NCI-H1105 (cell line): Measurements from ENCODE around the gene DOCK2.
"Not testable (repeated sequence)": the region's sequence is repeated elsewhere in the genome, so short reads cannot be mapped to it uniquely, and the experiment has no call there.

Experiments
- DNase-seq: peaks from one replicate; lab custom pipeline; 2025; lab: John Stamatoyannopoulos, UW

Gene DOCK2

DNA sequence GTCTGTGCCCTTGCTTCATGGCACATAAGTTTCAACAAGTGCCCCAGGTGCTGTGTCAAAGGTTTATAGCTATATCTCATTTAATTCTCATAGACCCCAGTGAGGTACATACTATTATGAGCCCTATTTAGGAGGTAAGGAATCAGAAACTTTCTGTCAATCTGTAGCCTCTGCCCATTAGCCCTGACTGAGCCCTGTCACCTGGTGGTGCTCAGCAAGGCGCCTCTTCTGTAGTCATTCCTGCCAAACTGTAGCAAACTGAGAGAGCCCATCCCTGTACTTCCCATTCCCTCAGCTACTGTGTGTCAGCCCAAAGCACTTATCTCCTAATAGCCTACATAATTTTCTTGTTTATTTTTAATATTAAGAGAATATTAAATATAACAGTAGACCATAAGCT is 422.1 kb downstream of the DOCK2 start:
- no peak for DNase-seq

DNA sequence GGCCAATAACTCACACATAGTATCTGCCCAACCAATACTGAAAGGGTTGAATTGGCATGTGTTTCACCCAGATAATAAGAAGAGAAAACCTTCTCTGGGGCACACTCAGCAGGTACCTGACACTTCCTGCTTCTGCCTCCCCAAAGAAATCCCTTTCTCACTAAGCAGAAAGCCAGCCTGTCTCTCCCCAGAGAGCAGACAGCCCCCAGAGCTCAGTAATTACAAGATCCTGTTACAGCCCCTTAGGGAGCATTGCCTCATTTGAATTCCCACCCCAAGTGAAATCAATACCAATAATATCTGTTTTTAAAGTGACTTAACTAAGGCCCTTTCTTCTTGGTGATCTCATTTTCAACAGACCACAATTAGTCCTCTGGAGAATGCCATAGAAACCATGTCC is 430.1 kb downstream of the DOCK2 start:
- no peak for DNase-seq

DNA sequence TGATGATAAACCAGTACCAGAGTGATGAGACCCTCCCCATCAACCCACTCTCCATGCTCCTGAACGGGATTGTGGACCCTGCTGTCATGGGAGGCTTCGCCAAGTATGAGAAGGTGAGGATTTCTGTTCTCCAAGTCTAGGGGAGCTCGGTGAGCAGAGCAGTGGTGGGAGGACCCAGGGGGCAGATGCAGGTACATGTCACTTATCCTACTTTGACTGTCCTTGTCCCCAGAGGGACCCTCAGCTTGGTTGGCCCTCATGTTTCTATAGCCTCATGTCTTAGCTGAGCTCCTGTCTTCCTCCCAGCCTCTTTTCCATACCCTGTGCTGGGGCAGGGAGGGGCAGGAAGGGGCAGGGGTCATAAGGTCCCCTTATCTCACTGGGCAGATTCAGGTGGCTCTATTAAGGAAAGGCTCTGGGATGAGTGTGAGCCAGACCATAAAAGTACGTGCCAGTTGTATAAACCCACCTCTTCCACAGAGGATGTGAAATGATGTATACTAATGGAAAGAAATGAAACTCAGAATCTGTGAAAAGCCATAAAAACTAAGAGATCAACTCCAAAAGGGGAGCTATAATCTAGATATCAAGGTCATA is 430.6 kb downstream of the DOCK2 start:
- DNase-seq = no peak

DNA sequence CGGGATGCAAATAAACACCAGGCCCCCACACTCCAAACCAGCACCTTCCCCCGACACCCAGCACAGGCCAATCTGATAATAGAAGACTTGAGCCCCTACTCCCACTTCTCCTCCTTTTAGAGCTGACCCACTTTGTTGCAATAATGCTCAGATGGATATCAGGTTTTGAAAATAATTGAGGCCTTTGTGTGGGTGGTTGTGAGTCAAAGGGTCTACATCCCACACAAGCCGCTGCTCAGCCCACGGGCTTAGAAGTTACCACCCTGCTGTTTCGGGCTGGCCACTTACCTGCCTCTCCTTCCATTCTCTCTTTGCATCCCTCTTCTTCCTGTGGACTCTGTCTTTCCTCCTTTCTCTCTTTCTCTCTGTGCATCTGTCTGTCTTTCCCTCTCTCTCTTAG is 432.4 kb downstream of the DOCK2 start:
- DNase-seq = no peak

DNA sequence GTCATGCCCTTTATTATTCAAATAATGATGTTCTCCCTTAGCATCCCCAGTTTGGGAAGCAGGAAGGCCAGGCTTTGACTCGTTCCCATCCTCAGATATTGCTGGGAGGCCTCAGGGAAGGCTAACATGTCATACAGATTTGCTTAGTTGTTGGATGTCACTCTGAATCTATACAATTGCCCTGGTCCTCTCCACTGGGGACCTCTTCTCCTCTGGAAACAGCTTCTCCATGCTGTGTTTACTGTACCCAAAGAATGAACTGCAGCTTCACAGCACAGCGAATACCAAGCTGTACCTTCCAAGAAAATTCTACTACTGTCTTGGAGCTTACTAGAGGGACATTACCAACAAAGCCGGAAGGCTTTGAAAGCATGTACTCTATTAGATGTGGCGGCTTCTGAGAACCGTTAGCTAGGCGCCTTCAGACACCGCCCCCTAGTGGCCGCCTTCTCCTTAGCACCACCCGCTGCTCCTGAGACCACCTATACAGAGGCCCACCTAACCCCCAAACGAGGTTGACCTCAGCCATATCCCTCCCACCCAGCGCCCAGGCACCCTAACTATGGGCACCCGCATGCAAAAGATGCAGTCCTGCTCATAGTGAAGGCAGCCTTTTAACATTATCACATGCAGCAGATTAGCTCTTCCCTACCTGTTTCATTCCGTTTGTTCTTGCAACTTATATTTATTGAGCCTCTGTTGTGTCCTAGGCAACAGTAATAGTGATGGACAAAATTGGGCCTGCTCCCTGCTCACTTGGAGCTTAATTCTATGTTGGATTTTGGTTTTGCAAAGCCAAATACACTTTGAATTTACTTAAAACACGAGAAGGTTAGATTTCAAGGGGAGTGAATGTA is 433.7 kb downstream of the DOCK2 start:
- no peak for DNase-seq

DNA sequence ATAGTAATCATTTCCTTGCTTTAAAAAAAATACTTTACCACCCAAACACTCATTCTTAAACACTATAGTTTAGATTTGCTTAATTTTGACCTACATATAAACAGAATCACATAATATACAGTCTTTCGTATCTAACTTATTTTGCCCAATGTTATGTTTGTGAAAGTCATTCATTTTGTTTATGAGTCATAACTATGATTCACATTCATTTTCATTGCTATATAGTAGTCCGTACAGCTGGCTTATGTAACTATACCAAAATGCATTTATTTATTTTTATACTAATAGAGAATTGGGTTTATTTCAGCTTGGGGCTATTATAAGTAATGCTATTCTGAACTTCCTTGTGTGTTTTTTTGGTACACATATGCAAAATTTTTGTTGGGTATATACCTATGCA is 434.7 kb downstream of the DOCK2 start:
- no peak for DNase-seq

DNA sequence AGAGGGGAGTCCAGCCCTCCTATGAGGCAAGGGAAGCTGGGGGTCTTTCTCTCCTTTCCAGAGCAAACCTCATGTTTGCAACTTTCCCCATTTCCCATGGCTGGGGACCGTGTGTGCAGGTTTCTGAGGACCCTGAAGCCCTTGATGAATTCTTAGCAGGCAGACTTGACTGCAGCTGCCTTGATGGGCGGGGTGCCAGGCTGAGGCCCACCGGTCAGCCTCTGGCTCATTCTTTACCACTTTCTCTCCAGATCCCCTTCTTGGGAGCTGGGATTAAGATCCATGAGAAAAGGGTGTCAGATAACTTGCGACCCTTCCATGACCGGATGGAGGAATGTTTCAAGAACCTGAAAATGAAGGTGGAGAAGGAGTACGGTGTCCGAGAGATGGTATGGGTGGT is 438.6 kb downstream of the DOCK2 start:
- DNase-seq = no peak

DNA sequence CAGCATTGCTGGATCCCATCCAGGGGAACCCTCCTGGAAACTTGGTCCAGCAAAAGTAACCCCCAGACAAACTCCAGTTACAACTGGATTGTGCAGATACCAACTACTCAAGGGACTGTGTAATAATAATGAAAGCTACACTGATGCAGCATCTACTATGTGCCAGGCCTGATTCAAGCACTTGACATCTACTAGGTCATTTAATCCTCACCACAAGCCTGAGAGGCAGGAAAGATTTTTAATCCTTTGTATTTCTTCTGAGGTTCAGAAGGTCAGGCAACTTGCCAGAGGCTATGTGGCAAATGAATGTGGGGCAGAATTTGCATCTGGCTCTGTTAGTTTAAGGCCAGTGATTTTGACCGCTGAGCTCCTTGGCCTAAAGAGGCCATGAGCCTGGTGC is 439.1 kb downstream of the DOCK2 start:
- no peak for DNase-seq

DNA sequence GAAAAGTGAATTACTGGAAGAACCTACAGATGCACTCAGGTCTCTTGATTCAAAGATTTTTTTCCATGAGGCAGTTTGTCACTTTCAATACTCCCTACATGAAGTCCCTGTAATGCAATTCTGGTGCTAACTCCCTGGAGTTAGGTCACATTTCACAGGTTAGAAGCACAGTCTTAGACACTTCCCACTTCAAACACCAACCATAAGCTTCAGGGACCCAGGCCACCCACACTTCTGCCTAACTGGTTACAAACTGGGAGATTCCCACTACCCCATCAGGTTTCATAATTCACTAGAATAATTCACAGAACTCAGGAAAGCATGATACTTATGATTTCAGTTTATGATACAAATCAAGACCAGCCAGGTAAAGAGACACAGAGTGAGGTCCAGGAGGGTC is 439.7 kb downstream of the DOCK2 start:
- DNase-seq = no peak

DNA sequence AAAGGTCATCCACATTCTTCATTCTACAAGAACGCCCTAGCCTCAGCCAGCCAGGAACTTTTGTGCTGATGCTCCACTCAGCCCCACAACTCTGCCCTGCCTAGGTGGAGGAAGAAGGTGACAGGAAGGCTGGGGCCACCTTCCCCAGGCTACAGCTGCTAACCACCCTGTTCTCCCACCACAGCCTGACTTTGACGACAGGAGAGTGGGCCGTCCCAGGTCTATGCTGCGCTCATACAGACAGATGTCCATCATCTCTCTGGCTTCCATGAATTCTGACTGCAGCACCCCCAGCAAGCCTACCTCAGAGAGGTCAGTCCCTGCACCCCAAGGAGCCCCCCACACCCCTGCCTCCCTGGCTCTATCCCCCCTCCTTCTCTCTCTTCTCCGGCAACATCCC is 440.5 kb downstream of the DOCK2 start:
- DNase-seq = no peak

DNA sequence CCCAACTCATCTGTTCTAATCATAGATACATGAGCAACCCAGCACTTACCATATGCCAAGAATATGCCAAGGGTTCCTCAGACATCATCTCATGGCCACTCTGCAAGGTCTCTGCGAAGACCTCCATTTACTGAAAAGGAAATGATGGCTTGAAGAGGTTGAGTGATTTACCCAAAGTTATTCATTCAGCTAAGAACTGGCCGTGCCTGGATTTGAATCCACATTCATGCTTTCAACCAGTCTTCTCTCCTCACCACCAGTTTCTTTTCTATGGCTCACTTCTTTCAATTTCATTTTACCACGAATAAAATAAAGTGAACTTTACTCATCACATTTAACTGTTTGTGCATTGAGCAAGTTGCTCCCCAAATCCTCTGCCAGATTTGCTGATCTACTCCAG is 441.4 kb downstream of the DOCK2 start:
- no peak for DNase-seq

DNA sequence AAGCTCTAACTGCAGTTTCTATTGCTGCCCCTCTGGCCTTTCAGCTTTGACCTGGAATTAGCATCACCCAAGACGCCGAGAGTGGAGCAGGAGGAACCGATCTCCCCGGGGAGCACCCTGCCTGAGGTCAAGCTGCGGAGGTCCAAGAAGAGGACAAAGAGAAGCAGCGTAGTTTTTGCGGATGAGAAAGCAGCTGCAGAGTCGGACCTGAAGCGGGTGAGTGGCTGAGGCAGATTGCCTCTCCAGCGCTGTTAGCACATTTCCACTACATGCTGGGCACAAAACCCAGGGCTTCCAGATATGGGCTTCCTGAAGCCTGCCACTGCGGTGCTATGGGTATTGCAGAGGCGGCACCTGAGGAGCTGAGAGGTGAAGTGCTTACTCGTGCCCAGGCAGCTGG is 441.9 kb downstream of the DOCK2 start:
- DNase-seq = no peak

DNA sequence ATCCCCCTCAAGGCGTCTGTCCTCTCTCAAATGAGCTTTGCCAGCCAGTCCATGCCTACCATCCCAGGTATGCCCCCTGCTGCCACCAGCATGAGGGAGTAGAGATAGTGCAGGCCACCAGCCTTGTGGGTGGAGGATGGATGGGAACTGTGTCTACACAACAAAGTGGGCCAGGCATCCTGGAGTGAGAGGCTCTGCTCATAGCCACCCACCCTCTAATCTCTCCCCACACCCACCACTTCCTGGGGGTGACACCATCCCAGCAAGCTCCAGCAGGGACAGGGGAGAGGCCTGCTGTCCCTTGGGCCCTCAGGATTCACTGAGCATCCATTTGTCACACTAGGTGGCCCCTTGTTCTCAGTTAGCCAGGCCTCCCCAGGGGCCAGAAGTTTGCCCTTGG is 443.1 kb downstream of the DOCK2 start:
- no peak for DNase-seq

DNA sequence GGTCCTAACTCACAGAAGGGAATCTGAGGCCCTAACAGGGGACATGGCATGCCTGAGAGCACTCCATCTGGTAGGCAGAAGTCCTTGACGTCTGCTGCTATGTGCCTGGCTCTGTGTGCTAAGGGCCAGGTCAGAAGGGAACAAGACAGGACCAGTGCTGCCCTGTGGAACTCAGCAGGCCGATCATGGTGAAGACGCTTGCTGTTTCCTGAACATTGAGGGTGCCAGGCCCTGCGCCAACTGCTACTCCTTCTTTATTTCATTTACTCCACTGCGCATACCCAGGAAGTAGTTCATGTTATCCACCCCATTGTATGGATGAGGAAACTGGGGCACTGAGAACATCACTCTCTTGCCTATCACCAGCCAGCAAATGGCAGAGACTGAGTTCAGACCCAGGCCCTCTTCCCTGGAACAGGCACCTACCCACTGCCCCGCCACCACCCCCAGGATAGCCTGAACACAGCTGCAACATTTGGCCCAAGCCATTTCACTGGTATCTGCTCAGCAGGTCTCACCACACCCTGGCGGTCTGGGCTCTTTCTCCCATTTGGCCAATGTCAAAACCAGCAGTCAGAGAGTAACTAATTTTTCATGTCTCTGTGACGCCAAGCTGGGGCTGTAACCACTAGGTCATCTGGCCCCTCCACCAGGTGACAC is 443.8 kb downstream of the DOCK2 start:
- no peak for DNase-seq

DNA sequence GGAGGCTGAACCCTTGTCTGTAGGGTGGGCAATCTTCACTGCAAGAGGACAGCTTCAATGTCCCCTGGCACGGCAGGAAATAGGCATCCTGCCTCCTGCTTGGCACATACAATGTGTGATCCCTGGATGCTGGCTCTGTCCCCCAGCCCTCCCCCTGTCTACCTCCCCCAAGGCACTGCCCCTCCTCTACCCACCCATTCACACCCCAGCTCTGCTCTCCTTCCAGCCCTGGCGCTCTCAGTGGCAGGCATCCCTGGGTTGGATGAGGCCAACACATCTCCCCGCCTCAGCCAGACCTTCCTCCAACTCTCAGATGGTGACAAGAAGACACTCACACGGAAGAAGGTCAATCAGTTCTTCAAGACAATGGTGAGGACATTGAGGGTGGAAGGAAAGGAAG is 444.5 kb downstream of the DOCK2 start:
- DNase-seq = no peak

DNA sequence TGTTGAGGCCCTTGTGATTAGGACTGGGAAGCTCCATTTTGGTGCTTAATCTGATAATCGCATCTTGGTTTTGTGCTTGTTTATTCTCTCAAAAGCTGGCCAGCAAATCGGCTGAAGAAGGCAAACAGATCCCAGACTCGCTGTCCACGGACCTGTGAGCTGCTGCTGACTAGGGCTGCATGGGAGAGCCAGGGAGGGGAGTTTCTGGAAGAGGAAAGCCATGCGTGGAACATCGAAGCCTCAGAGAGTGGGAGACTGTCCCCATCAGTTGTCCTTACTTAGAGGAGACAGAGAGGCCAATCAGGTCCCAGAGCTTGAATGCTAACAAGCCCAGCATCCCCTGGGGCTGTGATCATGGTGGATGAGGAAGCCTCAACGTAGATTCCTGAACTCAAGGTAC is 445.6 kb downstream of the DOCK2 start:
- no peak for DNase-seq

DNA sequence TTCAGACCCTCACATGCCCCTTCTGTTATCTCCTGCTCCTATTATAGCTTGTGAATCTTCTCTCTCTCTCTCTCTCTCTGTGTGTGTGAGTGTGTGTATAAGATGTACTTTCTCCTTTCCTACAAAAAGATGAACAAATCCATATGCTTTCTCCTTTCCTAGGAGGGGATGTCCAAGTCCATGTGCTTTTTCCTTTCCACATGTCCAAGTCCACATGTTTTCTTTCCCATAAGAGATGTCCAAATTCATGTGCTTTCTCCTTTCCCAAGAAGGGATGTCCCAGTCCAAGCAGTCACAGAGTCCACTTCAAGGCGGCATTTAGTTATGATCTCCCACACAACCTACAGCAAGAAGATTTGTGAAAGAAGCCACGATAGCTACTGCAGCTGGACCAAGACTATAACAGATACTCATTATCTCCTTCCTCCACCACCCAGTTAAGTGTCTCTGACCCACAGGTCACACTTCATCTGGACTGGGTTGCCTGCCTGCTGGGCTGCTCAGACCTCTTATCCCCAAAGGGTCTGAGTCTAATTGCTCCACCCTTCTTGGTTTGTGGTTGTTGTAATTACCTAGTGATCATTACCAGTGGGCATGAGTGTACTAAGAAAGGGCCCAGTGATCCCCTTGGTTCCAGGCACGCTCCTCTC is 450.2 kb downstream of the DOCK2 start:
- no peak for DNase-seq

DNA sequence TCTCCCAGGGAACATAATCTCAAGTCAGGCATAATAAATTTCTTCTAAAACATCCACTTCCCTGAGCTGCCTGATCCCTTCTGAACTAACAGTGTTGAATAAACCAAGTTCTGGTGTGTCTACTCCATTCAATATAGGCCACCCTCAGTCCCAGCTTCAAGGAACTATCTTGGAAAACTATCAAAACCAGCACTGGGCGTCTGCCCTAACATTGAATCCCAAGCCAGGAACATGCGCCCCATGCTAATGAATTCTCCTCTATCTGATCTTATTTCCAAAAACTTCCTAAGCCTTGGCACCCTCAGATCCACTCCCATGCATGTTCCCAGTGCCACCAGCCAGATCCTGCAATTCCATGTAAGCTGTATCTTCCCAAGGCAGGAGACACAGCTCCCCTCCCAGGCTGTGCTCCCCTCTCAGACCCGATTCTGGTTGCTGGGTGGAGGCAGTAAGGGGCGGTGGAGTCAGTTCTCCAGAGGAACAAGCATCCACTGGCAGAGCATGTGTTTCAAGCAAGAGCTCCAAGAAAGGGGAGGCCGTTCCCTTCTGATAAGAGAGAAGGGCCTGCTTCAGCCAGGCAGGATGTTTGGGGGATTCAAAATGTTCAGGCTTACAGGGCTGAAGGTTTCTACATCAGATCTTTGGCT is 455.5 kb downstream of the DOCK2 start:
- DNase-seq = no peak

DNA sequence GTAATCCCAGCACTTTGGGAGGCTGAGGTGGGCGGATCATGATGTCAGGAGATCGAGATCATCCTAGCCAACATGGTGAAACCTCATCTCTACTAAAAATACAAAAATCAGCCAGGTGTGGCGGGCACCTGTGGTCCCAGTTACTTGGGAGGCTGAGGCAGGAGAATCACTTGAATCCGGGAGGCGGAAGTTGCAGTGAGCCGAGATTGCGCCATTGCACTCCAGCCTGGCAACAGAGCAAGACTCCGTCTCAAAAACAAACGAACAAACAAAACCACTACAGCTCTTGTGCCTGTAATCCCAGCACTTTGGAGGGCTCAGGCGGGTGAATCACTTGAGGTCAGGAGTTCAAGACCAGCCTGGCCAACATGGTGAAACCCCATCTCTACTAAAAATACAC is 457.3 kb downstream of the DOCK2 start:
- DNase-seq = not testable (repeated sequence)

DNA sequence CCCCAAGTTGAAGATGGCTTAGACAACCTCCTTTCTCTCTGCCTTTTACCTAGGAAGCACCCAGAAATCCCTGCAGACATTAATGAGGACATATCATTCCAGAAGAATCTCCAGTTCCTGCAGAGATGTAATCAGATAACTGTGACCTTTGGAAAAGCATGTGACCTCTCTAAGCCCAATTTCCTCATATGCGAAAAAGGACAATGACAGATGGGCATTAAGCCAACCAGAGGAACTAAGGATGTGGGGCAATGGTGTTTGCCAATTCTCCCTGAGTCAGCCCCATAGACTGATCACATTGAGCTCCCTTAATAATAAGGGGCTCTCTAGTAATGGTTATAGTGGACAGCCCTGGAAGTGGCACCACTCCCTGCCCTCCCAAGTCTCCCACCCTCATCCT is 458.6 kb downstream of the DOCK2 start:
- DNase-seq = no peak

DNA sequence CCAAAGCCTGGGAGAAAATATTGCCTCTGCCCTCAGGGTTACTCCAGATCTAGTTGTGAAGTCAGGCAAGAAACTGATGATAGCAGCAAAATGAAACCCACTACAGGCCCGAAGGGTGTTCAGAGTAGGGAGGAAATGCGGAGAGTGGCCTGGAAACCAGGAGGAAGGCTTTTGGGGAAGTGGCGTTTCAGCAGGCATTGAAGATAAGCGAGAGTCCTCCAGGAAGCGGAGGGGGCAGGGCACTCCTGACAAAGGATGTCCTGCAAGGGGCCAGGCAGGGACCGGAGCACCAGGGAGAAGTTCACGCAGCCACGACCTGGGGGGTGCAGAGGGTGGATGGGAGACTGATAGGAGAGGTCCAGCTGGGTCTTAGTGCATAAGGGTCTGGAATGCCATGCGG is 460.9 kb downstream of the DOCK2 start:
- DNase-seq = no peak
